GM18870 (cell line): ENCODE measurements around the gene WIPF3.

Source experiments
- ATAC-seq: cut with Tn5 transposase; IDR thresholded peaks from one replicate; pipeline ENCODE4 v1.9.1; 2021; ENCODE audit warnings: moderate library complexity; ENCODE audit not compliant: unreplicated experiment

Gene WIPF3

GRCh38 chr7:29900745-29901144 lies 94.4 kb downstream of the WIPF3 start:
- no peak for ATAC-seq

GRCh38 chr7:29906200-29907022 lies 100.1 kb downstream of the WIPF3 start:
- ATAC-seq: no peak

GRCh38 chr7:29914180-29914579 lies 107.9 kb downstream of the WIPF3 start:
- ATAC-seq: no peak

- ATAC-seq: no peak
Observed at GRCh38 chr7:29915481-29916215, 109.3 kb downstream of the WIPF3 start.

- no peak for ATAC-seq
Observed at GRCh38 chr7:29917641-29918040, 111.3 kb downstream of the WIPF3 start.

- ATAC-seq: no peak
Observed at GRCh38 chr7:29918850-29919249, 112.5 kb downstream of the WIPF3 start.

GRCh38 chr7:29919790-29920189 lies 113.5 kb downstream of the WIPF3 start:
- ATAC-seq: no peak

- ATAC-seq: no peak
Observed at GRCh38 chr7:29920491-29920890, 114.2 kb downstream of the WIPF3 start.

GRCh38 chr7:29921404-29922010 lies 115.2 kb downstream of the WIPF3 start:
- no peak for ATAC-seq

GRCh38 chr7:29922921-29923700 lies 116.8 kb downstream of the WIPF3 start:
- no peak for ATAC-seq

GRCh38 chr7:29924006-29924405 lies 117.7 kb downstream of the WIPF3 start:
- ATAC-seq: no peak

GRCh38 chr7:29924684-29925083 lies 118.4 kb downstream of the WIPF3 start:
- no peak for ATAC-seq

- ATAC-seq: no peak
Observed at GRCh38 chr7:29926216-29926615, 119.9 kb downstream of the WIPF3 start.

GRCh38 chr7:29926741-29927140 lies 120.4 kb downstream of the WIPF3 start:
- no peak for ATAC-seq

GRCh38 chr7:29929018-29929807 lies 122.9 kb downstream of the WIPF3 start:
- no peak for ATAC-seq

- no peak for ATAC-seq
Observed at GRCh38 chr7:29935111-29935510, 128.8 kb downstream of the WIPF3 start.

- ATAC-seq: no peak
Observed at GRCh38 chr7:29937132-29937531, 130.8 kb downstream of the WIPF3 start.

GRCh38 chr7:29940199-29940598 lies 133.9 kb downstream of the WIPF3 start:
- no peak for ATAC-seq

GRCh38 chr7:29945259-29945809 lies 139.0 kb downstream of the WIPF3 start:
- ATAC-seq: no peak
